Ishikawa (cell line): ENCODE data around the gene KRT28.

Experiments
- CEBPB ChIP-seq: IDR thresholded peaks from 2 replicates; pipeline ENCODE4 v1.6.1; 2012
- CREB1 ChIP-seq: IDR thresholded peaks from 2 replicates; pipeline ENCODE4 v1.6.1; 2012; ENCODE audit warnings: low read depth
- EGR1 ChIP-seq: IDR thresholded peaks from 2 replicates; pipeline ENCODE4 v1.6.1; 2012
- EP300 ChIP-seq: IDR thresholded peaks from 2 replicates; pipeline ENCODE4 v1.6.1; 2012; ENCODE audit warnings: borderline replicate concordance
- FOXM1 ChIP-seq: IDR thresholded peaks from 2 replicates; pipeline ENCODE4 v1.6.1; 2012; ENCODE audit warnings: low read depth, borderline replicate concordance
- NFIC ChIP-seq: IDR thresholded peaks from 2 replicates; pipeline ENCODE4 v1.6.1; 2012
- RAD21 ChIP-seq: IDR thresholded peaks from 2 replicates; pipeline ENCODE4 v1.6.1; 2012; ENCODE audit warnings: low read depth
- TAF1 ChIP-seq: IDR thresholded peaks from 2 replicates; pipeline ENCODE4 v1.6.1; 2012; ENCODE audit warnings: low read depth, mild to moderate bottlenecking
- TCF12 ChIP-seq: IDR thresholded peaks from 2 replicates; pipeline ENCODE4 v1.6.1; 2012; ENCODE audit warnings: low read depth
- TEAD4 ChIP-seq: IDR thresholded peaks from 2 replicates; pipeline ENCODE4 v1.6.1; 2012
- YY1 ChIP-seq: IDR thresholded peaks from 2 replicates; pipeline ENCODE4 v1.6.1; 2012; ENCODE audit warnings: low read depth
- ZBTB7A ChIP-seq: IDR thresholded peaks from 2 replicates; pipeline ENCODE4 v1.6.1; 2012; ENCODE audit warnings: low read depth
- TF ChIP-seq, protein P1 (sequence below): IDR thresholded peaks from 2 replicates; pipeline ENCODE4 v1.6.1; 2012; ENCODE audit warnings: low read depth, mild to moderate bottlenecking
- TF ChIP-seq, protein P2 (sequence below): IDR thresholded peaks from 2 replicates; pipeline ENCODE4 v1.6.1; 2012
- TF ChIP-seq, protein P3 (sequence below): IDR thresholded peaks from 2 replicates; pipeline ENCODE4 v1.6.1; 2012

The KRT28 gene

DNA sequence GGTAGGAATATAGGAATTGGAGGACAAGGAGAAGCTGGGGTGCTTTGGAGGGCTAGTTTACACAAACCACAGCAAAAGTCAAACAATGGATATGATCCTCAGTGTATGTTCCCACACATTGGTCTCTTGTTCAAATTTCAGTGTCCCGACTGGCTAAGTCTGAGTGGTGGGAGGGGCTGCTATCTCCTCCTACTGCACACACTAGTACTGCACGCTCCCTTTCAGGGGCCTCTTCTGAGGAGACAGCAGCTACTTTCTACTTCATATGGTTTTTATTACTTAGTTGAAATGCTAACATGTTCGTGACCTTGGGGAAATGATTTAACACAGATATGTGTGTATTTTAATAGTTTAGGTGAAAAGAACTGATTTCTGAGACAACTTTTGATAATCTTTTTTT, 41.5 kb upstream of the KRT28 start:
- no peak for TF ChIP-seq CREB1
- no peak for TF ChIP-seq RAD21
- TF ChIP-seq TEAD4, result no peak
- TF ChIP-seq, protein P1, sequence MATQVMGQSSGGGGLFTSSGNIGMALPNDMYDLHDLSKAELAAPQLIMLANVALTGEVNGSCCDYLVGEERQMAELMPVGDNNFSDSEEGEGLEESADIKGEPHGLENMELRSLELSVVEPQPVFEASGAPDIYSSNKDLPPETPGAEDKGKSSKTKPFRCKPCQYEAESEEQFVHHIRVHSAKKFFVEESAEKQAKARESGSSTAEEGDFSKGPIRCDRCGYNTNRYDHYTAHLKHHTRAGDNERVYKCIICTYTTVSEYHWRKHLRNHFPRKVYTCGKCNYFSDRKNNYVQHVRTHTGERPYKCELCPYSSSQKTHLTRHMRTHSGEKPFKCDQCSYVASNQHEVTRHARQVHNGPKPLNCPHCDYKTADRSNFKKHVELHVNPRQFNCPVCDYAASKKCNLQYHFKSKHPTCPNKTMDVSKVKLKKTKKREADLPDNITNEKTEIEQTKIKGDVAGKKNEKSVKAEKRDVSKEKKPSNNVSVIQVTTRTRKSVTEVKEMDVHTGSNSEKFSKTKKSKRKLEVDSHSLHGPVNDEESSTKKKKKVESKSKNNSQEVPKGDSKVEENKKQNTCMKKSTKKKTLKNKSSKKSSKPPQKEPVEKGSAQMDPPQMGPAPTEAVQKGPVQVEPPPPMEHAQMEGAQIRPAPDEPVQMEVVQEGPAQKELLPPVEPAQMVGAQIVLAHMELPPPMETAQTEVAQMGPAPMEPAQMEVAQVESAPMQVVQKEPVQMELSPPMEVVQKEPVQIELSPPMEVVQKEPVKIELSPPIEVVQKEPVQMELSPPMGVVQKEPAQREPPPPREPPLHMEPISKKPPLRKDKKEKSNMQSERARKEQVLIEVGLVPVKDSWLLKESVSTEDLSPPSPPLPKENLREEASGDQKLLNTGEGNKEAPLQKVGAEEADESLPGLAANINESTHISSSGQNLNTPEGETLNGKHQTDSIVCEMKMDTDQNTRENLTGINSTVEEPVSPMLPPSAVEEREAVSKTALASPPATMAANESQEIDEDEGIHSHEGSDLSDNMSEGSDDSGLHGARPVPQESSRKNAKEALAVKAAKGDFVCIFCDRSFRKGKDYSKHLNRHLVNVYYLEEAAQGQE, result no peak
- no peak for TF ChIP-seq YY1
- TF ChIP-seq TAF1, result no peak
- TF ChIP-seq ZBTB7A, result no peak
- no peak for TF ChIP-seq EP300
- TF ChIP-seq, protein P2, sequence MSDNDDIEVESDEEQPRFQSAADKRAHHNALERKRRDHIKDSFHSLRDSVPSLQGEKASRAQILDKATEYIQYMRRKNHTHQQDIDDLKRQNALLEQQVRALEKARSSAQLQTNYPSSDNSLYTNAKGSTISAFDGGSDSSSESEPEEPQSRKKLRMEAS, result no peak
- no peak for TF ChIP-seq TCF12
- TF ChIP-seq FOXM1, result no peak

DNA sequence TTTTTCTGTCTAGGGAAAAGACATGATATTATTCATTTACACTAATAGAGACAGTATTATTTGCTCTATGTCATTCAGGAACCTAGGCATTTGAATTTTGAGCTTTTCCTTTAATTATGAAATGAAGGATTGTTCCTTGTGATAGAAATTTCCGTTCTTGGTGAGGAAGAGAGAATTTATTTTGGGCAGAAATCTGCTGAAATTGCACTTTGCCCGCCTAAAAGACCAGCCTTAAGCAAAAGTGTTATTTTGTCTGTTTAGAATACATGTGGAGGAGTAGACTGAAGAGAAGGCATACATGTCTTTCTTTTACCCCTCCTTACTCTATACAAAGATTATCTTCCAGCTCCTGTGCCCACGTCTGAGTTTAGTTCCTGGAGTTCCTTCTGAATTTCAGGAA, 39.4 kb upstream of the KRT28 start:
- TF ChIP-seq ZBTB7A, result no peak
- no peak for TF ChIP-seq CREB1
- TF ChIP-seq, protein P3, sequence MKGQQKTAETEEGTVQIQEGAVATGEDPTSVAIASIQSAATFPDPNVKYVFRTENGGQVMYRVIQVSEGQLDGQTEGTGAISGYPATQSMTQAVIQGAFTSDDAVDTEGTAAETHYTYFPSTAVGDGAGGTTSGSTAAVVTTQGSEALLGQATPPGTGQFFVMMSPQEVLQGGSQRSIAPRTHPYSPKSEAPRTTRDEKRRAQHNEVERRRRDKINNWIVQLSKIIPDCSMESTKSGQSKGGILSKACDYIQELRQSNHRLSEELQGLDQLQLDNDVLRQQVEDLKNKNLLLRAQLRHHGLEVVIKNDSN, result no peak
- TF ChIP-seq TCF12, result no peak
- TF ChIP-seq, protein P2, result no peak
- no peak for TF ChIP-seq YY1
- no peak for TF ChIP-seq FOXM1
- TF ChIP-seq RAD21, result no peak
- TF ChIP-seq NFIC, result no peak
- no peak for TF ChIP-seq EGR1
- TF ChIP-seq EP300, result no peak
- TF ChIP-seq, protein P1, result no peak
- TF ChIP-seq CEBPB, result no peak
- no peak for TF ChIP-seq TEAD4
- TF ChIP-seq TAF1, result no peak

DNA sequence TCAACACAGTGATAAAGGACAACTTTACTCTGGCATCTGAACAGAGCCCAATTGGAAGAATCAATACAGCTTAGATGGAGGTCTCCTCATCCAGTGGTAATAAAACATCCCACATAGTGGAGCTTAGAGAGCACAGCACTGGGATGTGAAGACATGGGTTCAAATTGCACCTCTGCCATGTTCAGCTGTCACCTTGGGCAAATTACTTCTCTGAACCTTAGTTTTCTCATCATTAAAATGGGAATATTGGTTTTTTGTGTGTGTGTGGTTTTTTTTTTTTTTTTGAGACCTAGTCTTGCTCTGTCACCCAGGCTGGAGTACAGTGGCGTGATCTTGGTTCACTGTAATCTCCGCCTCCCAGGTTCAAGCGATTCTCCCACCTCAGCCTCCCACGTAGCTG, 36.3 kb upstream of the KRT28 start:
- TF ChIP-seq TEAD4 (no peak), CREB1 (no peak), TAF1 (no peak), FOXM1 (no peak), ZBTB7A (no peak), YY1 (no peak), CEBPB (no peak), RAD21 (no peak), EGR1 (no peak), EP300 (no peak), NFIC (no peak), TCF12 (no peak)
- TF ChIP-seq, protein P2, result no peak
- TF ChIP-seq, protein P1, result no peak
- TF ChIP-seq, protein P3, result no peak

DNA sequence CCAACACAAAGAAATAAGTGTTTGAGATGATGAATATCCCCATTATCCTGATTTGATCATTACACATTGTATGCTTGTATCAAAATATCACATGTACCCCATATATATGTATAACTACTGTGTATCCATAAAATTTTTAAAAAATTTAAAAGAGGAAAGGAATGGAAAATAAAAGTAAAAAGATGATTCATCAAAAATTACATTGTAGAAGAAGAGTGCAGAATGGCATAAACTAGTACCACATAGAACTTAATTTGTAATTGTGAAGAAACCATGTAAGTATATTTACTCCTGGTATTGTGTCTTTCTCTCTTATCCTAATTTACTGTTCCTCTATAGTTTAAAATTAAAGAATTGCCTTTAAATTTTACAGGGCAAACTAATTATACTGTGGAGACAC, 34.1 kb upstream of the KRT28 start:
- no peak for TF ChIP-seq CREB1
- no peak for TF ChIP-seq TAF1
- TF ChIP-seq YY1, result no peak
- TF ChIP-seq EP300, result no peak
- no peak for TF ChIP-seq TCF12

DNA sequence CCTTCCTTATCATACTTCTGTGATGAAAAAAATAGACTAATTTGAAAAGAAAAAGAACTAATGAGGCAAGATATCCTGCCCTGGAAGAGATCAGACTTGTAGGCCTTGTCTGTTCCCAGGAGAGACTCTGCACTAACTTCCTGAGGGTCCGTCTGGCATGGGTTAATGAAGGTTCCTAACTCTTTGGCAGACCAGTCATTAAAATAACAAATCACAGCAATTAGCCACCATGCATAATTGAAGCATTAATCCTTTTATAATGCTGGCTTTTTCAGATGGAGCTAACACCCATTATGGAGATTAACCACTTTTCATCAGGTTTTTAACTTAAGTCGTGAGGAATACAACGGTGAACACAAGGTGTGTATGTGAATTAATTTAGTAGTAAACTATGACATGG, 33.1 kb upstream of the KRT28 start:
- TF ChIP-seq CREB1 (no peak), TCF12 (no peak), EP300 (no peak), FOXM1 (no peak), TEAD4 (no peak), NFIC (no peak), ZBTB7A (no peak), TAF1 (no peak), YY1 (no peak), RAD21 (no peak), CEBPB (no peak), EGR1 (no peak)
- TF ChIP-seq, protein P2, result no peak
- TF ChIP-seq, protein P3, result no peak
- TF ChIP-seq, protein P1, result no peak
